Cerebellar nuclear complex (tissue), 1 donor: ENCODE results near the gene SUGCT.

Source experiments
- DNase-seq, 2 experiments: peaks; one replicate each; lab custom pipeline; 2025; lab: John Stamatoyannopoulos, UW

Gene SUGCT

GRCh38 chr7:40879941-40880543 is 745.2 kb downstream of the SUGCT start:
- DNase-seq, result no peak

- DNase-seq, result no peak
Observed at GRCh38 chr7:40880581-40880980, 745.8 kb downstream of the SUGCT start.

- DNase-seq, result no peak
Observed at GRCh38 chr7:40881405-40881926, 746.7 kb downstream of the SUGCT start.

DNA sequence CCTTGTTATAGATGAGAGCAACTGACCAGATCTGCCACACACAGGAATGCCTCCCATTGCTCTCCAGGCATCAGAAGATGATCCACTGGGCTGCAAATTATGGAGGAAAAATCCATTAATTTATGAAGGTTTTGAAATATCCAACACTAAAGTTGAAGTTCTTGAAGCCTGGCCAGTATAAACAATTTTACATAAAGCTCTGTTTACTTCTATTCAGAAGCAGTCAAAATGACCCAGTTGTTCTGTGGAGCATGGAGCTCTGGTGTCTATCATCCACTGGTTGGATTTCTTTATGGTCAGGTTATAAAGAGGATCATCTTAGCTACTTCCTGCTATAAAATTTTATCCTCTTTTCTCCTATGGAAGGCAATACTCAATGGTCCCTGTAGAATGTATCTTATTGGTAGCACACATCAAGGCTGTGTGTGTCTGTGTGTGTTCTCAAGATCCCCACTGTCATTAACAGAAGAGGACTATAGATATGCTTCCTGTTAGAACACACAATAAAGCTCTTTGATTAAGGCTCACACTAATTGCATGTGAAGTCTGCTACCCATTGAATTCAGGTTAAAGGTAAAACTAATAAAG is 747.4 kb downstream of the SUGCT start:
- no peak for DNase-seq

DNA sequence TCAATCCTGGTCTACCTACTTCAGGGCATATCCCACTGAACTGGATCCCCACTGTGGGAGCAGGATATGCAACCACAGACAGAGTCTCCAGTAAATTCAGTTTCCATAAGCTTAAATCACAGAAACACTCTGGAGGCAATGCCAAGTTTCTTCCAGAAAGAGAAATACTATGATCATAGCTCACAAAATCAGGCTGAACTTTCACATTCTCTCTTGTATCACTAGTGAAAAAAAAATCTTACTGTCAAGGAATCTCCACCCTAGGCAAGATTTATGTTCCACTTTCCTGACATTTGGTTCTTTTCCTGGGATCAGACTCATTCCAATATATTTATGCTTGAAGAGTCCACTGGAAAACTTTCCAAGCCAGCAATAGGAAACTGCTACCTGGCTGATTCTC is 749.0 kb downstream of the SUGCT start:
- DNase-seq, result no peak

- no peak for DNase-seq
Observed at GRCh38 chr7:40884241-40884640, 749.4 kb downstream of the SUGCT start.

GRCh38 chr7:40885503-40885902 is 750.7 kb downstream of the SUGCT start:
- no peak for DNase-seq

- DNase-seq, result no peak
Observed at GRCh38 chr7:40887099-40887498, 752.3 kb downstream of the SUGCT start.

GRCh38 chr7:40888499-40888898 is 753.7 kb downstream of the SUGCT start:
- DNase-seq, result no peak

GRCh38 chr7:40889099-40889498 is 754.3 kb downstream of the SUGCT start:
- no peak for DNase-seq

DNA sequence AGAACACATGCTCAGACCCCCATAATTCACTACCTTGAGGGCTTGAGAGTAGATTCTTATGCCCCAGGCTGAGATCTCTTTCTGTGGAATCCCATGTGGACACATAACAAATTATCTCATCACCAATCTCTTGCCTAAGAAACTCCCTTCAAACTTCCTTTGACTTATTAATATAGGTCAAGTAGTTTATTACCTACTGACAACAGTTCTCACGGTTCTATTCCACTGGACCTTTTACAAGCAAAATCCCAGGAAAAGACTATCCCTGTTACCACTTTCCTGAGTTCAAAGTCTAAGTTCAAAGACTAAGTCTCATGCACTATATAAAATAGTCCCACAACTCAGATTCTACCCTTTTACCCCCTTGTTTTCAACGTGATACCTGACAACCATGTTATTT is 754.7 kb downstream of the SUGCT start:
- DNase-seq, result no peak

DNA sequence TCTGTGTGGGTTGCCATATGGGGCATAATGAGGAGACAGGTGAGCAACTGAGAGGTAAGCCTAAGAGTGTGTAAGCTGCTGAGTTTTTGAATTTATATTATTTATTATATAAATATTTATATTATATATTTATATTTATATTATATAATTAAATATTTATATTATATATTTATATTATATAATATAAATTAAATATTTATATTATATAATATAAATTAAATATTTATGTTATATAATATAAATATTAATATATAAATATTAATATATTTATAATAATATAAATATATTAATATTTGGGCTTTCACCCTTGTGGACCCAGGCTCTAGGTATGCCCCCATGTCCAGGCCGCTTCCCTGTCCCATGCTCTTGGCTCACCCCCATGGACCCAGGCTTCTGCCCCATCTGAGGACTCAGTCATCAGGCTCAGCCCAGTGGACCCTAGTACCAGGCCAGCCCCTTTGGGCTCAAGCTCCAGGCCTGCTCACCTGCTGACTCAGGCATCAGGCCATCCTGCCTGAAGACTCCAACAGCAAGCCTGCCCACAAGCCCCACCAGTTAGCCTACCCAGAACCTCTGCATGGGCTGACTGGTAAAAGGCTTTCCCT is 755.4 kb downstream of the SUGCT start:
- no peak for DNase-seq

DNA sequence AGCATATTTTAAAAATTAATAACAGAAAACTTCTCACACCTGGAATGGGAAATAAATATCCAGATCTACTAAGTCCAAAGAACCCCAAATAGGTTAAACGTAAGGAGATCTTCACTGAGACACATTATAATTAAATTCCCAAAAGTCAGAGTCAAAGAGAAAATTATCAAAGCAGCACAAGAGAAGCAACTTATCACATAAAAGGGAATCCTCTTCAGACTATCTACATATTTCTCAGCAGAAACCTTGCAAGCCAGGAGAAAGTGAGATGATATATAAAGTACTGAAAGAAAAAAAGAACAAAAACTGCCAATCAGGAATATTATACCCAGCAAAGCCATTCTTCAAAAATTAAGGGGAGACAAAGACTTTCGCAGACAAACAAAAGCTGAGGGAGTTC is 756.4 kb downstream of the SUGCT start:
- DNase-seq, result no peak

GRCh38 chr7:40899151-40899550 is 764.3 kb downstream of the SUGCT start:
- no peak for DNase-seq

DNA sequence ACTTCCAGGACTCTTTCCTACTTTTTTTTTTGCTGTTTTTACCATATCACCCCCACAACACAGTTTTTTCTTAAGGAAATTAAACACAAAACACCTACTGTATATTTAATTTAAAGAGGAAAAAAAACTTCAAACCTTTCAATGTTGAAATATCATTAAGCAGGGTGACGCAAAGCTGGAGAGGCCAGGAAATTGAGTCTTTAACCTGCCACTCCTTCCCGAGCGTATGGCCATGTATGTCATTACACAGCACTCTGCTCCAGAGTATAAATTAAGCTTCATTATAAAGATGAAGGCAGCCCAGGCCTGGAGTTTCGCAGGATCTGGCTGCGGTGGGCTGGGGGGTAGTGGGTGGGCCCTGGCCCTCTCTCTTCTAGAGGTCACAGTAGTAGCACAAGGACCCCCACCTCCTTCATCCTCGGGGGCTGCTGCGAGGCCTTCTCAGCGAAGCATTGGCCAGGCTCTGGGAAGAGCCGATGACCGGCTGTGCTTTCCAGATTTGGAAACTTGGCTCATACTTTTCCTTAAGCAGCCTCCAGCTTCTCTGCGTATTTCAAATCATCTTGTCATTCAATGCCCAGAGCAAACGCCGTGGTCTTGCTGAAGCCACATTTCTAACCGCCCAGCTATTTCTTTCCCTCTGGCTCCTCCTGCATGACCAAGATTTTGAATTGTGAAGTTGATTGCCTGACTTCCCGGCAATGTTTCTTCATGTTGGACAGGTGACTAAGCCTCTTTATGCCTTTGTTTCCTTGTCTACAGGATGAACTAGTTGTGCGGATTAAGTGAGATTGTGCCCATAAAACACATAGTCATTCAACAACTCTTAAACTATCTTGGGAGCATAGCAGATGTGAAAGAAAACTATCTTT is 765.1 kb downstream of the SUGCT start:
- no peak for DNase-seq

DNA sequence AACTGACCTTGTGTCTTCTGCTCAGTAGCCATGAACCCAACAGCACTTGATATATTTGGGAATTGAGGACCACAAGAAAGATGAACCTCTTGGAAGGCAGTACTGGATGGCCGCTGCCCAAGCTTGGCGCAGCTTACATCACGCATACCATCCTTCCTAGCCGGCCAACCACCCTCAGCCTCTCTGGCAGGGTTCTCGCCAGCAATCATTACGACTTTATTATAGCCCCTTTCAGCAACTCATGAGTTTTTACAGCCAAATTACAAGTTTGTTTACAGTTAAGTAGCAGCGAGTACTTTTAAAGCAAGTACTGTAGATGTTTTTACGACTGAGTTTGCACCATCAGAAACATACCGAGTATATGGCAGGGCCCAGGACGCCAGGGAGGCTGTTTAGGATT is 769.1 kb downstream of the SUGCT start:
- no peak for DNase-seq

- no peak for DNase-seq
Observed at GRCh38 chr7:40907286-40907685, 772.5 kb downstream of the SUGCT start.

DNA sequence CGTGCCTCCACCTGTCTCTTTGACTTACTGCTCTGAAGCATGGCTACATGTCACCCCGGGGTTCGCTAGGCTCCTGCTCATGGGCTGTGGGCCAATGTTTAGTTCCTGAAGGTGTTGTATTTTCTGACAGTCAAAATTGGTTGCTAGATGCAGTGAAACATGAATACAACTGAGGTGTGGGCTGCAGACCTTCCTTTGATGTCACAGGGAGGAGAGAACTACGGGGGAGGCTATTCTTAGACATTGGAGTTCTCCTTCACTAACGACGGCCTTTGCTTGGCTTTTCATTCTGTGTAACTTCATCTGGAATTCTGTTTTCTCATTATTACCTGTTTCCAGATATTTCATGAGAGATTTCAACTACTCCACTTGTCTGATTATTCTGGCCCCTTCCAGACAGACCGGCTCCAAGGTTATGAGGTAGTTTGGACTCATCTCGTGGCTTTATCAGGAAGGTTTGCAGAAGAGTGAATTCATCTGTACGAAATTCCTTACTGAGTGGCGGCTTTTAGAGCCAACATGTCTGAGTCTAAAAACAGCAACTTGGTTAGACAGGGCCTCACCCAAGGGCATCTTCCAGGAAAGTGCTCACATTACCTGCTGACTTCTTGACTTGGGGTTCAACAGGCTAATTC is 774.7 kb downstream of the SUGCT start:
- no peak for DNase-seq
